GM18517 (cell line): Measurements from ENCODE around the gene ITIH2.
"Not testable (repeated sequence)": the region's sequence is repeated elsewhere in the genome, so short reads cannot be mapped to it uniquely, and the experiment has no call there.

Experiments used
- ATAC-seq: cut with Tn5 transposase; IDR thresholded peaks from one replicate; pipeline ENCODE4 v1.9.1; 2021; ENCODE audit warnings: mild to moderate bottlenecking, moderate library complexity; ENCODE audit not compliant: unreplicated experiment

Gene ITIH2

GRCh38 chr10:7703140-7703539 lies at the start of gene ITIH2:
TSS of gene ITIH2 (plus strand) at chr10:7703316. CDS start at chr10:7703435, 119 bp downstream.
- no peak for ATAC-seq

- not testable (repeated sequence) for ATAC-seq
These were observed 46.0 kb upstream of the ITIH2 start for GRCh38 chr10:7657079-7657478.

- no peak for ATAC-seq
These were observed 45.6 kb upstream of the ITIH2 start for GRCh38 chr10:7657552-7657951.

- ATAC-seq = no peak
These were observed 43.6 kb upstream of the ITIH2 start for GRCh38 chr10:7659560-7659959.

GRCh38 chr10:7662522-7662921 lies 40.6 kb upstream of the ITIH2 start:
- ATAC-seq = no peak

- ATAC-seq = no peak
These were observed 38.4 kb upstream of the ITIH2 start for GRCh38 chr10:7664707-7665106.

GRCh38 chr10:7665767-7666166 lies 37.3 kb upstream of the ITIH2 start:
- no peak for ATAC-seq

- ATAC-seq = no peak
These were observed 36.7 kb upstream of the ITIH2 start, which contains the start of gene ITIH5 for GRCh38 chr10:7666253-7667023. TSS of gene ITIH5 (minus strand) at chr10:7666966. CDS start at chr10:7666892, 74 bp downstream.

- no peak for ATAC-seq
These were observed 35.6 kb upstream of the ITIH2 start for GRCh38 chr10:7667262-7668141.

GRCh38 chr10:7670157-7670556 lies 33.0 kb upstream of the ITIH2 start:
- no peak for ATAC-seq

GRCh38 chr10:7672341-7673134 lies 30.6 kb upstream of the ITIH2 start:
- ATAC-seq = no peak

GRCh38 chr10:7679256-7679655 lies 23.9 kb upstream of the ITIH2 start:
- ATAC-seq = no peak

- ATAC-seq = not testable (repeated sequence)
These were observed 23.0 kb upstream of the ITIH2 start for GRCh38 chr10:7680078-7680477.

GRCh38 chr10:7686351-7687171 lies 16.6 kb upstream of the ITIH2 start:
- no peak for ATAC-seq

GRCh38 chr10:7687228-7687907 lies 15.7 kb upstream of the ITIH2 start:
- peak; percentile 96 for ATAC-seq

- no peak for ATAC-seq
These were observed 13.5 kb upstream of the ITIH2 start for GRCh38 chr10:7689591-7689990.

GRCh38 chr10:7690885-7691597 lies 12.1 kb upstream of the ITIH2 start:
- ATAC-seq = not testable (repeated sequence)

- ATAC-seq = not testable (repeated sequence)
These were observed 10.7 kb upstream of the ITIH2 start for GRCh38 chr10:7692368-7692767.

GRCh38 chr10:7693194-7693593 lies 9.9 kb upstream of the ITIH2 start:
- ATAC-seq = not testable (repeated sequence)
